ENCODE measurements around the gene COL23A1. TPM values are rescaled to one million over a fixed set of nuclear protein-coding genes. Genes with fewer than 3 reads are reported as not detected.

The COL23A1 gene
- total RNA-seq, 2 donors from 2014 or later, result 0.14 to 0.20 TPM

DNA sequence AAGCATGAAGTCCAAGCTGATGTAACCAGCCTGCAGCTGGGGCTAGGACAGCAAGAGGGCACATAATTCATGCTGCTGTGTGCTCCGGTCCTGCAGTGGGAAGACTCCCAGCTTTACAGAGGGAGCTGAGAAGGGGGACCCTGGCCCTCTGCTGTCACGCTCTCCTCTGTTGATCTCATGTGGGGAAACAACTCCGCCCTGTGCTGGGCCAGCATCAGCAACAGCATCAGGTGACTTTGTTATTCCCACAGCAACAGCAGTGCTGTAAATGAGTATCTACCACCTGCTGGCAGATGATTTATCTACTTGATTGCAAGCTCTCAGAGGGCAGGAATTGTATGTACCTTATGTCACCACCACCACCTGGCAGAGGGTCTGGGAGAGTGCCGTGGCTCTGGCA, 176.2 kb downstream of the COL23A1 start:
- peak in 1 of 2 donors; percentile 6 for DNase-seq (ENCODE audit: low spot score in 2 of 2)
- Mint-ChIP-seq H3K9me3 (no peaks in the 10 kb centered on the region), H3K36me3 (no peaks in the 10 kb centered on the region), H3K27ac (no peak overlapping the region)
- ATAC-seq, result no peak

DNA sequence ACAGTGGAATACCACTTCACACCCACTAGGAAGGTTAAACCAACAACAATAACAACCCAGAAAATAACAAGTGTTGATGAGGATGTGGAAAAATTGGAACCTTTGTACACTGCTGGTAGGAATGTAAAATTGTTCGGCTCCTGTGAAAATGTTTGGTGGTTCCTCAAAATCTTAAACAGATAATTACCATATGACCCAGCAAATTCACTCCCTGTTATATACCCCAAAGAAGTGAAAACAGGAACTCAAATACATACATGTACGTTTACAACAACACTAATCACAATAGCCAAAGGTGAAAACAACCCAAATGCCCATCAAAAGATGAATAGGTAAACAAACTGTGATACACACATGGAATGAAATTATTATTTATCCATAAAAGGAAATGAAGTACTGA, 179.1 kb downstream of the COL23A1 start:
- ATAC-seq (no peak), DNase-seq (ENCODE audit: low spot score in 2 of 2) (no peak)
- peaks cover 6 to 10% of the 10 kb centered on the region in 2 donors for H3K36me3 Mint-ChIP-seq
- H3K9me3 Mint-ChIP-seq, result peaks cover 6% of the 10 kb centered on the region in 2 donors
- no peak overlapping the region for H3K27ac Mint-ChIP-seq

DNA sequence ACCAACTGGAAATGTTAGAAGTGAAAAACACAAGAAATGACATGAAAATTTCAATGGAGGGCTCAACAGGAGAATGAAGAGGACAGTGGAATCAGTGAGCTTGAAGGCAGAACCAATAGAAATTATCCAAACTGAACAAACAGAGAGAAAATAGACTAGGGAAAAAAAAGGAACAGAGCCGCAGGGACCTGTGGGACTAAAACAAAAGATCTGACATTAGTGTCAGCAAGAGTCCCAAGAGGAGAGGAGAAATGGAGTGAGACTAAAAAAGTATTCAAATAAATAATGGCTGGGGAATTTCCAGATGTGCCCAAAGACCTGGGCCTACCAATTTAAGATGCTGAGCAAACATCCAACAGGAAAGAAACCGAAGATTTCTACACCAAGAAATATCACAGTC, 182.5 kb downstream of the COL23A1 start:
- Mint-ChIP-seq H3K27ac (no peak overlapping the region), H3K36me3 (peaks cover 6 to 13% of the 10 kb centered on the region in 2 donors), H3K9me3 (peaks cover 10 to 12% of the 10 kb centered on the region in 2 donors)
- DNase-seq (ENCODE audit: low spot score in 2 of 2) (no peak), ATAC-seq (no peak)

DNA sequence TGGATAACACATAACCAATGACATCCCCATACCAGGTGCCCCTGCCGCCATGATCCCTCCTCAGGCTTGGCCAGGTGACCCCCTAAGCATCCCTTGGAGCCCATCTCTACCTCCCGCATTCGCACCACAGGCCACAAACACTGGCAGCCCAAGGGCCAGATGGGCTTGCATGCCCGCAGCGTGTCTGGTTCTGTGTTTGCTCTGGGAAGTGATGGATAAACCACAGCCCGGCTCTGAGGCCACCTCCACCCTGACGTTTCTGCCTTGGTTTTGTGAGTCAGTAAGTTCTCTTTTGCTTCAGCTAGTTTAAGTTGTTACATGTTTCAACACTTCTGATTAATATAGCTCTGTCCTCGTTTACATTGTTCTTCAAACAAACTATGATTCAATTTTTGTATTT, 185.2 kb downstream of the COL23A1 start:
- H3K9me3 Mint-ChIP-seq, result peaks cover 10 to 12% of the 10 kb centered on the region in 2 donors
- H3K27ac Mint-ChIP-seq, result no peak overlapping the region
- H3K36me3 Mint-ChIP-seq, result peaks cover 6 to 13% of the 10 kb centered on the region in 2 donors
- DNase-seq (ENCODE audit: low spot score in 2 of 2), result peak in 1 of 2 donors; percentile 16
- ATAC-seq, result no peak

DNA sequence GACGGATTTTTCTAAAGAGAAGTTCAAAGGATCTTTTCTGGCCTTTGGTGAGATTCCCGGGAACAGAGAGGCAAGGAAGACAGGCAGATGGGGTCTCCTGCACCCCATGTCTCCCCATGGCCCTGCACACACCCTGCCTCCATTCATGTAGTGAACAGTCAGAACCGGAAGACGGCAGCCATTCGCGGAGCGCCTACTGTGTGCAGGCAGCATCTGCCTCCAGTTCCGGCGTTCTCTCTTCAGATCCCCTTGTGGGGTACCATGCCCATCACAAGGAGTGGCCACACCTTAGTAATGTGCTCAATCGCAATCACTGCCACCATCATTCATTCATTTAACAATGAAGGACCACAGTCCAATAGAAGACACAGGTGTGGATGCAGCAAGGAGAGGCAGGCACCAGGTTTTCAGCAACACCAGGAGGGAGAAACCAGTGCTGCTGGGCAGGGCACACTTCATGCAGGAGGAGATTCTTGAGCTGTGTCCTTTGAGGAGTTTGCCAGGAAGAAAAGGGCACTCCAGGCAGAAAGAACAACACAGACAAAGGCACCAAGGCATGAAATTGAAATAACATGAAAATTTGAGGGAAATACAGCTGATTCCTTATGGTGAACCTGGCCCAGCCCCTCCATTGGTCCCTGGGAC, 186.1 kb downstream of the COL23A1 start:
- Mint-ChIP-seq H3K27ac (no peak overlapping the region), H3K9me3 (peaks cover 10 to 12% of the 10 kb centered on the region in 2 donors), H3K36me3 (peaks cover 6 to 13% of the 10 kb centered on the region in 2 donors)
- no peak for ATAC-seq
- no peak for DNase-seq (ENCODE audit: low spot score in 2 of 2)

DNA sequence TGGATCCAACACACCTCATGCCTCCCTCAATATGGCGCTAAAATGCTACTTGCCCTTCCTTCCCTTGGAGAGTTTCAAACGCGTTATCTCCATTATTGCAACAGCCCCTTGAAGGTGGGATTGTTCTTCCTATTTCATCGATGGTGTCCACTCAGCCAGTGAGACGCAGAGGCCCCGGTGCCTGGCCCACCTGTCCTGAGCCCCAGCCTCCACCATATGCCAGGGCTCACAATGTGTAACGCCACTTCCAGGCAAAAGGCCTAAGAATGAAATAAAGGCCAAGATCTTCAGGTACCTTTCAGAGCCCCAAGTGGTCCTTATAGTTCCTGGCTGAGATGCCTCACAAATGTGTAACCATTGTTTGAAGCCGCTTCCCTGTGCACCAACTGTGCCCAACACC, 186.8 kb downstream of the COL23A1 start:
- Mint-ChIP-seq H3K27ac (no peak overlapping the region), H3K9me3 (peaks cover 10 to 12% of the 10 kb centered on the region in 2 donors), H3K36me3 (peaks cover 6 to 13% of the 10 kb centered on the region in 2 donors)
- DNase-seq (ENCODE audit: low spot score in 2 of 2), result peak in 1 of 2 donors; percentile 31
- no peak for ATAC-seq

DNA sequence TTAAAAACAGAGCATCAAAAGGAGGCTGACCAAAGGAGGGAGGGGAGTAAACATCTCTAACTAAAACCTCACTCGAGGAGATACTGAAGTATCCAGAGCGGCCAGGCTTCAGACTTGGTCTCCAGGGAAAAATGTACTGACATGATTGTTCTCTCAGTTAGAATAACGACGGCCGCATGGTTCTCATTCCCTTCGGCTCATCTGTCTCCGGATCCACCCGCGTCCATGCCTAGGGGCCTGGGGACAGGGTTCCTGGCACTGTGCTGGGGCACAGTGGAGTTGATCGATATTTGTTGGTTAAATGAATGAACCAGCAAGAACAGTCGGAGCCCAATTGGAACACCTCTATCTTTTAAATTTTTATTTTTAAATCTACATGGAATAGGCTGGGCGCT, 190.5 kb downstream of the COL23A1 start:
- no peak for ATAC-seq
- no peaks in the 10 kb centered on the region for H3K36me3 Mint-ChIP-seq
- DNase-seq (ENCODE audit: low spot score in 2 of 2), result peak in 1 of 2 donors; percentile 9
- H3K9me3 Mint-ChIP-seq, result no peaks in the 10 kb centered on the region
- H3K27ac Mint-ChIP-seq, result no peak overlapping the region

DNA sequence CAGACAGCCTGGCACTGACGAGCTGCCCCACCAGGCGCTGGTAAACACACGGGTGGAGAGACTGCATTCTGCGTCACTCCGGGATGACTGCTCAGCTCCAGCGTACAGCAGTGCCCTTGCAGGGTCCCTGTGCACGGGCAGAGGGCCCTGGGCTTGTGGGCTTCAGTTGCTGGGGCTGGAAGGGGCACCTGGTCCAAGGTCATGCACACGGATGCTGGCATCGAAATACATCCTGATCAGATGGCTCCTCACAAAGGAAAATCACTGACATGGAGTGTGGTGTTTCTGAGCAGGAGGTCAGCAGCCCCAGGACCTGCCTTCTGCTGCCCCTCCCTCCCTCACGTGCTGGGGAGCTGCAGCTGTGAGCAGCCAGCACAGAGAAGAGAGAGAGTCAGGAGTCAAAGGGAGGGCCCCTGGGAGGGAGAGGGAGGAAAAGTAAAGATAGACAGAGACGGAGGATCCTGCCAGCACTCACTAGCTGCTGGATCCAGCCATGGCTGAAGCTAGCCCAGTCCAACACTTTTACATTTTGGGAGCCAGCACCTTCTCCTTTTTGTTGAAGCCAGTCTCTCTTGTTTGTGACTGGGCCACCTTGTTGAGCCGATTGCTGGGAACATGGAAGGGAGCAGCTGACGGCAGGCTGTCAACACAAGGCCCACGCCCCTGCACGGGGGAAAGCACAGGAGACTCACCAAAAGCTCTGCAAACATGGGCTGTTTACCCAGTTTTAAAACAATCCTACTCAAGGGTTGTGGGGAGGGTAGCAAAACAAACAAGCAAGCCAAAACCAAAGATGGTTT, 191.1 kb downstream of the COL23A1 start:
- Mint-ChIP-seq H3K9me3 (no peaks in the 10 kb centered on the region), H3K36me3 (no peaks in the 10 kb centered on the region)

DNA sequence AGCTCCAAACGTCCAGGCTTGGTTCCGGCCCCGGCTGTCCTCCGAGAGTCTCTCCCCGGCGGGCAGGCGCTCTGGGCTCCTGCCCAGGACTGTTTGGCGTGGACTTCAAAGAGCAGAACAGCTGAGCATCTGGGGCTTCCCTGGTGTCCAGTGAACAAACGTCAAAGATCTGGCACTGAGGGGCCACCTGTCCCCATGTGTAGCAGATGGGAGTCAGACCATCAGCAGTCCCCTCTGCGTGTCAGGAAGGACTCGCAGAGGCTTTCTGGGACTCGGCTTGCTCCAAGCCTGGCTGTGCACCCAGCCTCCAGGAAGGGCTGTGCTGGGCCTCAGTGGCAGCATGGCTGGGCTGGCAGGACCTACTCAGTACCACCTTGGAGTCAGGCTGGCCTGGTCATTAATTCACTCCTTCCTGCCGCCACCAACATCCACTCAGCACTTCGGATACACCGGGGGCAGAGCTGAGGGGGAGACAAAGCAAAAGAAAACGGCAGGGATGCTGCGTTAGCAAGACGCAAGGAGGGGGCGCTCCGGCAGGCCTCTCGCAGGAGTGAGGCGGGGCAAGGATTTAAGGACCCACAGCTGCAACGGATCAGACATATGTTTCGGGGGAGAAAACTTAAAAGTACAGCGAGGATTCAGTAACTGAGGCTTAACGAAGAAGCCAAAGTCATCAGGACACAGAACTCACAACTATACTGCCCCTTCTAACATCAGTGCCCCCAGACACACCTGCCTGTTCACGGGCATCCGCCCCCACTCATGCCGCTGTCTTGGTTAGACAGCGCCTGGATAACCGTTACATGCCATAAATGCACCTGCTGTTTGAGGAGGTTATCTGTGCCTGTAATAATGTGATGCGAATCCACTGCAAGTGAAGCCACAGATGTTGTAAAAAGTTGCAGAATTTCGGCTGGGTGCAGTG, 193.1 kb downstream of the COL23A1 start:
- Mint-ChIP-seq H3K36me3 (no peaks in the 10 kb centered on the region), H3K27ac (no peak overlapping the region), H3K9me3 (no peaks in the 10 kb centered on the region)
- DNase-seq (ENCODE audit: low spot score in 2 of 2), result peak in 1 of 2 donors; percentile 26
- ATAC-seq, result no peak

More for the DNA sequence above, 191.1 kb downstream of the COL23A1 start:
- H3K27ac Mint-ChIP-seq, result no peak overlapping the region
- no peak for ATAC-seq
- DNase-seq (ENCODE audit: low spot score in 2 of 2), result peak in 1 of 2 donors; percentile 31

DNA sequence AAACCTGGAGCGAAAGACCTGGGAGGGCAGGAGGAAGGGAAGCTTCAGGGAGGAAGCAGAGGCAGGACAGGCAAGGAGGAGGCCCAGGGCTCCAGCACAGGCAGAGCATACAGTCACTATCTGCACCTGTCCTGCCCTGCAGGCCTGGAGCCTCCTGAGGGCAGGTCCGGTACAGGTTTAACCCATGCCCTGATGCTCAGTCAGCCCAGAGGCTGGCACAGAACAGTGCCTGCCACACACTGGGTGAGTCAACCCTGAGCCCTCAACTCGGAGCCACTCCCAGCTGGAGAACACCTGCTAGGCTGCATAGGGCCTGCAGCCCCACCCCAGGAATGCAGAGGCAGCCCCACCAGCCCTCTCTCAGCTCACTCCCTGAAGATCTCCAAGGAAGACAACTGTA, 196.1 kb downstream of the COL23A1 start:
- ATAC-seq (no peak), DNase-seq (ENCODE audit: low spot score in 2 of 2) (peak in 1 of 2 donors; percentile 40)
- no peaks in the 10 kb centered on the region for H3K36me3 Mint-ChIP-seq
- no peaks in the 10 kb centered on the region for H3K9me3 Mint-ChIP-seq
- H3K27ac Mint-ChIP-seq, result no peak overlapping the region

DNA sequence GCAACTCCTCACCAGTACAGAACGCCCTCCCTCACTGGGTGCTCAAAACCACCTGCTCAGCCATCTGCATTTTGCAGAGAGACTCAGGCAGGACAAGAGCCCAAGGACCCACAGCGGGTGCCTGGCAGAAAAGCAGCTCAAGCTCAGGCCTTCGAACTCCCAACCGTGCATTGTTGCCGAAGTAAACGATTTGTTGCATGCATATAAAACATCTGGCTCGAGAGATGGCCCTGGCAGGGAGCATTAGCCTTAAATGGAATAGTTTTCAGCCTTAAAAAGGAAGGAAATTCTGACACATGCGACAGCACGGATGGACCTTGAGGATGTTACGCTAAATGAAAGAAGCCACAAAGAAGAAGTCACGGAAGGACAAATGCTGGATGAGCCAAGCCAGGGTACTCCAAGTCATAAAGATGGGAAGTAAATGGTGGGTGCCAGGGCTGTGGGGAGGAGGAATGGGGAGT, 197.2 kb downstream of the COL23A1 start:
- no peak for ATAC-seq

DNA sequence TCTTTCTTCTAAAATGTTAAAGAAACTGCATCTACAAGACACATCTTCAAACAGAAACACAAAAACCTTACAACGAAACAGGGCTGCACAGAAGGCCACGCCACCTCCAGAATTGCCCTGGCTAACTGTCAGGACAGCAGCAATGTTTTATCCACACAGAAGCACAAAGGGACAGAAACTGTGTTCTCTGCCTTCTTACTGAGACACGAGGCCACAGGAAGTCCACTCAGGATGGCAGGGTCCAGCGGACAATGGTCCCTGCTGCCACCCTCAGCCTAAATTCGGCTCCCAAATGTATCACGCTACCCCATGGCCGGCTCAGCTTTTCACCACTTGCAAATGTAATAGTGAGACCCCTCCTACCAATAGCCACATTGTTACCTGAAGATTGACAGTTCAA, 197.8 kb downstream of the COL23A1 start:
- Mint-ChIP-seq H3K27ac (no peak overlapping the region), H3K9me3 (no peaks in the 10 kb centered on the region), H3K36me3 (no peaks in the 10 kb centered on the region)
- ATAC-seq, result no peak
- peak in 1 of 2 donors; percentile 21 for DNase-seq (ENCODE audit: low spot score in 2 of 2)

More for the DNA sequence above, 197.2 kb downstream of the COL23A1 start:
- DNase-seq (ENCODE audit: low spot score in 2 of 2), result peak in 1 of 2 donors; percentile 18
- Mint-ChIP-seq H3K27ac (no peak overlapping the region), H3K36me3 (no peaks in the 10 kb centered on the region), H3K9me3 (no peaks in the 10 kb centered on the region)

DNA sequence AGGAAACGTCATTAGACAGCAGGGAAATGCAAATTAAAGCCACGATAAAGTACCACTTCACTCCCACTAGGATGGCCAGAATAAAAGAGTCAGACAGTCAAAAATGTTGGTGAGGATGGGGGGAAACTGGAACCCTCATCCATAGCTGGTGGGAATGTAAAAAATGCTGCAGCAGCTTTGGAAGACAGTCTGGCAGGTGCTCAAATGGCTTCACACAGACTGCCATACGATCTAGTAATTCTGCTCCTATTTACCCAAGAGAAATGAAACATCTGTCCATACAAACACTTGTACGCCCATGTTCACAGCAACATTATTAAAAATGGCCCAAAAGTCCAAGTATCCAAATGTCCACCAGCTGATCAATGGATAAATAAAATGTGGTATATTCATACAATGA, 198.7 kb downstream of the COL23A1 start:
- H3K36me3 Mint-ChIP-seq, result no peaks in the 10 kb centered on the region
- ATAC-seq, result no peak
- no peak for DNase-seq (ENCODE audit: low spot score in 2 of 2)
- no peaks in the 10 kb centered on the region for H3K9me3 Mint-ChIP-seq
- H3K27ac Mint-ChIP-seq, result no peak overlapping the region

DNA sequence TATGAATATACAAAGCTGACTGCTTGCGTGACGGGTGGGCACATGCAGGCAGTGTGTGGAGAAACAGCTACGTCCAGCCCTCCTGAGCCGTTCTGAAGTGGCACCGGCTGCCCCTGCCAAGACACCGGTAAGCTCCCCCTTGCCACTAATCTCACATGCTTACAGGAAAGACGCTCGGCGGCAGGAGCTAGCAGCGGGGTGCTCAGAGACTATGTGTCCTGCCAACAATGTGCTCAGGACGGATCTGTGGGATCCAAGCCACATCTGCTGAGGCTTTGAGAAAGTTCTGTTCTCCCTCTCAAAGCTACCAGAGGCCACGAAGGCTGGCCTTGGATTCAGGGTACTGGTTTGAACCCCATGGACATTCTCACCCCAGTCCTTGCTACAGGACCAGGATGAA, 200.4 kb downstream of the COL23A1 start:
- Mint-ChIP-seq H3K9me3 (no peaks in the 10 kb centered on the region), H3K27ac (no peak overlapping the region), H3K36me3 (no peaks in the 10 kb centered on the region)
- ATAC-seq (no peak), DNase-seq (ENCODE audit: low spot score in 2 of 2) (peak in 1 of 2 donors; percentile 18)

DNA sequence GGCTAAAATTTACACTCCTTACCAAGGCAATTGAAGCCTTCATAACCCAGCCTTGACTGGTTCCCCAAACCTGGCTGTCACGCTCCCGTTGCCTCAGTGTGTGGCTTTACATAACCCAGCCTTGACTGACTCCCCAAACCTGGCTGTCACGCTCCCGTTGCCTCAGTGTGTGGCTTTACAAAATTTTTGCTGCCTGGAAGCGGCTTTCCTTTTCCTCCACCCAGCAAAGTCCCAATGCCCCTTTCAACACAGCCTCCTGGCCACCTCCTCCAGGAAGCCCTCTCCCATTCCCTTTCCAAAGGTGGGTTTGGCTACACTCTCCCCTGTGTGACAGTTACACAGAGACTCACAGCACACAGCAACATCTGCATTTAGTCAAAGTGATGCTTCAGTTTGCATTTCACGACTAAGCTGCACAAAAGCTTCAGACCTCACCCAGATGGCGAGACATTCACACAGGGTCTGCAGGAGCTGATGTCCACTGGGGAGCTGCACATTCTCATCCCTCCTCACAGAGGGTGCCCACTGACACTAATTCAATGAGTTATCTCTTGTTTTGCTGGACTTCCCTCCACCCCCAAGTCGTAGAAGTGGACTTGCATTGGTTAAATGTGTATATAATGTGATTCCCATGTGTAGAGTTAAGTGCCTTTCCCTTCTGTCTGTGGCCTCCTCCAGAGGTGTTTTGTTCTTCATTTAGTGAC, 201.0 kb downstream of the COL23A1 start:
- ATAC-seq, result no peak
- no peaks in the 10 kb centered on the region for H3K36me3 Mint-ChIP-seq
- peak in 1 of 2 donors; percentile 34 for DNase-seq (ENCODE audit: low spot score in 2 of 2)
- H3K27ac Mint-ChIP-seq, result peak overlapping the region in 1 of 2 donors; percentile 39
- H3K9me3 Mint-ChIP-seq, result no peaks in the 10 kb centered on the region

DNA sequence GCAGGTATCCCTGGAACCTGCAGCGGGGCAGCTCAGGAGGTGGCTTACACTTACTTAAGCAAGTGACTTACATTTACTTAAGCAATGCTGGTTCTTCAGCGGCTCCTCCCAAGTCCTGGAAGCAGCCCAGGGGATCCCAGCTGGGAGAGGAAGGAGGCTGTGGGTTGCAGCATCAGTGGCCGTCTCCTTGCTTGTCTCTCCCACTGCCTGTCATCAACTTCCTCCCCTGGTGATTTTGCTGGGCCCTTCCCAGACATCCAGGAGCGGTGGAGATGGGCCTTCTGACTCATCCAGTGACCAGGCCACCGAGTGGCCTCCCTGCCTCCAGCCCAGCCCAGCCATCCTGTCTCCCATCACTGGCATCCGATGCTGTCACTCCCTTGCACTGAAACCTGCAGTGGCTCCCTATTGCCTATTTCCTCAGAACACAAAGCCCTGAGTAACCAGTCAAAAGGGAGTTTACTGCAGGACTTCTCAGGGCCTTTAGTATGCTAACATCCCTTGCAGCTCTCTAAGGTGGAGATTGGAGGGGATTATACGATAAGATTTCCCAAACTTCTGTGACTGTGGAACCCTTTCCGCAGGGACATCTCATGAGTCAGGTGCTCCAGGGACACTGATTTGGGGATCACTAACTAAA, 201.7 kb downstream of the COL23A1 start:
- ATAC-seq (no peak), DNase-seq (ENCODE audit: low spot score in 2 of 2) (peak in 1 of 2 donors; percentile 31)
- H3K27ac Mint-ChIP-seq, result no peak overlapping the region
- no peaks in the 10 kb centered on the region for H3K36me3 Mint-ChIP-seq
- H3K9me3 Mint-ChIP-seq, result no peaks in the 10 kb centered on the region

All from activated naive CD4-positive, alpha-beta T cell treated with anti-CD3 and anti-CD28 coated beads, Interleukin-2, amount 50 U/mL, for 72 hours (primary cell).